Measurements from ENCODE around the gene EPC1.

DNA sequence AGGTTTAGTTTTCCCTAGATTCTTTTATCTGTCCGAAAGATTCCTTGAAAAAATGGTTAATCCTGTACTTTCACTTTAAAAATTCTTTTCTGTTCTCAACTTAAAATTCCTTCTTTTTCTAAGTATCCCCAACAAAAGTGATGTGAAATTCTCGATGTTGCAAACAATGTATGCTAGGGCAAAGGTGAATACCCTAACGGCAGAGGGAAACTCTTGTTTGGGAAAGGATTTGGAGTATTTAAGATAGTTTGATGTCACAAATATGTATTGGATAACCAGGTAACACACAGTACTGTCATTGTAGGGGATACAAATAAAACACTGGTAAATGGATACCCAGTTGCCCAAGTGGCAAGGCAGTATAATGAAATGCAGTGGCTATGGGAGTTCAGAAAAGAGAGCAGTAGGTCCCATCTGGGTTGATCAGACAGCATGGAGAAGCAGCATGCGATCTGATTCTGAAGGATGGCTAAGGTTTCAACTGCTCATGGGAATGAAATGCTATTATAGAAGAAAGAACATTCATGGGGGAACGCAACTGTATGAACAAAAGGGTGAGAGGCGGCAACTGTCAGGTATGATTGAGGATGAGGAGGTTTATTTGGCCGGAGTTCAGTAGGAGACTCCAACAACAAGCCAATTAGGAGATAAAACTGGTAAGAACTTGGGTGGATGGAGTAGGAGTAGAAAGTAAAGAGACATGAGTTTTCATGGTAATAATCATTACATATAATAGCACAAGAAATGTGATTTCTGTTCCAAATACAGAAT is 3.2 kb upstream of the EPC1 start:
- TF ChIP-seq, protein P1, sequence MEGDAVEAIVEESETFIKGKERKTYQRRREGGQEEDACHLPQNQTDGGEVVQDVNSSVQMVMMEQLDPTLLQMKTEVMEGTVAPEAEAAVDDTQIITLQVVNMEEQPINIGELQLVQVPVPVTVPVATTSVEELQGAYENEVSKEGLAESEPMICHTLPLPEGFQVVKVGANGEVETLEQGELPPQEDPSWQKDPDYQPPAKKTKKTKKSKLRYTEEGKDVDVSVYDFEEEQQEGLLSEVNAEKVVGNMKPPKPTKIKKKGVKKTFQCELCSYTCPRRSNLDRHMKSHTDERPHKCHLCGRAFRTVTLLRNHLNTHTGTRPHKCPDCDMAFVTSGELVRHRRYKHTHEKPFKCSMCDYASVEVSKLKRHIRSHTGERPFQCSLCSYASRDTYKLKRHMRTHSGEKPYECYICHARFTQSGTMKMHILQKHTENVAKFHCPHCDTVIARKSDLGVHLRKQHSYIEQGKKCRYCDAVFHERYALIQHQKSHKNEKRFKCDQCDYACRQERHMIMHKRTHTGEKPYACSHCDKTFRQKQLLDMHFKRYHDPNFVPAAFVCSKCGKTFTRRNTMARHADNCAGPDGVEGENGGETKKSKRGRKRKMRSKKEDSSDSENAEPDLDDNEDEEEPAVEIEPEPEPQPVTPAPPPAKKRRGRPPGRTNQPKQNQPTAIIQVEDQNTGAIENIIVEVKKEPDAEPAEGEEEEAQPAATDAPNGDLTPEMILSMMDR (IDR thresholded peaks at IDR 0.05) = no peak
- no peak for TF ChIP-seq EP300 (IDR thresholded peaks at IDR 0.05)

All from tibial nerve (tissue), 4 donors.